Activated B cell treated with CpG ODN at 0.5 μM for 24 hours (primary cell): ENCODE results near the gene SLC2A4RG. TPM values are rescaled to one million over a fixed set of nuclear protein-coding genes. Genes with fewer than 3 reads are reported as not detected.

ENCODE experiments used
- ATAC-seq: fragments of 200-7000 bp; cut with Tn5 transposase; one replicate; pipeline ENCODE4 v1.10.0; 2021; ENCODE audit warnings: low read depth, mild to moderate bottlenecking, moderate library complexity
- CTCF ChIA-PET: fragments of 350-600 bp; sonication (Branson Sonifier 250); formaldehyde crosslinking; loops from one replicate; lab custom pipeline; 2021; ENCODE audit warnings: antibody characterized with exemption; lab: Charles Lee
- POLR2A ChIA-PET: fragments of 350-600 bp; sonication (Branson Sonifier 250); formaldehyde crosslinking; loops from one replicate; lab custom pipeline; 2021; ENCODE audit warnings: antibody characterized with exemption; lab: Charles Lee
- DNase-seq: peaks from one replicate; pipeline ENCODE4 v3.0.0; 2022
- H3K27ac Mint-ChIP-seq: one replicate; pipeline ENCODE4 v1.8.0; 2020; ENCODE audit warnings: mixed read lengths
- H3K27me3 Mint-ChIP-seq: one replicate; pipeline ENCODE4 v1.8.0; 2021; ENCODE audit warnings: mixed read lengths
- H3K36me3 Mint-ChIP-seq: one replicate; pipeline ENCODE4 v1.8.0; 2021; ENCODE audit warnings: low read depth, mixed read lengths
- H3K4me1 Mint-ChIP-seq: one replicate; pipeline ENCODE4 v1.8.0; 2021; ENCODE audit warnings: mixed read lengths
- H3K4me3 Mint-ChIP-seq: one replicate; pipeline ENCODE4 v1.8.0; 2020; ENCODE audit warnings: mild to moderate bottlenecking, mixed read lengths
- H3K9me3 Mint-ChIP-seq: one replicate; pipeline ENCODE4 v1.8.0; 2020; ENCODE audit warnings: mixed read lengths
- CTCF ChIP-seq: fragments of 200-600 bp; IDR thresholded peaks from one replicate; pipeline ENCODE4 v1.8.0; 2022; ENCODE audit warnings: antibody characterized with exemption, mild to moderate bottlenecking
- intact Hi-C: fragments of 100-400 bp; cut with micrococcal nuclease; formaldehyde crosslinking; loops from one replicate; pipeline ENCODE4 v1.15.1; 2024
- total RNA-seq: library from RNA; stranded (reverse); gene quantifications from 2 replicates; pipeline ENCODE4 v1.2.3, GENCODE V29; 2022

The SLC2A4RG gene
- total RNA-seq, 1 donor from 2014 or later, result 28.1 TPM

- POLR2A ChIA-PET, result interaction anchor here (0.9 kb wide), 1 partner anchor 964 kb away, joined by 3 read pairs; no protein-coding TSS in a partner anchor
- intact Hi-C loops, result no loop called here
- no peak for DNase-seq
Observed at GRCh38 chr20:63703471-63703975, 36.1 kb upstream of the SLC2A4RG start.

GRCh38 chr20:63703976-63704748, 35.4 kb upstream of the SLC2A4RG start:
- peaks cover 31% of the 10 kb centered on the region for H3K4me1 Mint-ChIP-seq
- no peaks in the 10 kb centered on the region for H3K27me3 Mint-ChIP-seq
- POLR2A ChIA-PET, result no interaction called here
- no peak overlapping the region for H3K27ac Mint-ChIP-seq
- H3K9me3 Mint-ChIP-seq, result no peaks in the 10 kb centered on the region
- DNase-seq (no peak), ATAC-seq (no peak)
- CTCF ChIA-PET, result no interaction called here
- H3K36me3 Mint-ChIP-seq, result peaks cover 38% of the 10 kb centered on the region
- H3K4me3 Mint-ChIP-seq, result no peak overlapping the region
- TF ChIP-seq CTCF, result no peak
- intact Hi-C loops, result no loop called here

More at GRCh38 chr20:63703471-63703975, 36.1 kb upstream of the SLC2A4RG start:
- CTCF ChIA-PET, result no interaction called here
- no peaks in the 10 kb centered on the region for H3K27me3 Mint-ChIP-seq
- no peak overlapping the region for H3K4me3 Mint-ChIP-seq
- peaks cover 33% of the 10 kb centered on the region for H3K36me3 Mint-ChIP-seq
- ATAC-seq, result no peak
- TF ChIP-seq CTCF, result no peak
- peaks cover 25% of the 10 kb centered on the region for H3K4me1 Mint-ChIP-seq
- no peaks in the 10 kb centered on the region for H3K9me3 Mint-ChIP-seq
- no peak overlapping the region for H3K27ac Mint-ChIP-seq

GRCh38 chr20:63704749-63705117, 34.8 kb upstream of the SLC2A4RG start:
- no peak for TF ChIP-seq CTCF
- no peaks in the 10 kb centered on the region for H3K9me3 Mint-ChIP-seq
- intact Hi-C loops, result loop anchor here (5.0 kb wide), 3 partner anchors 67 to 268 kb away; no protein-coding TSS in a partner anchor
- H3K4me3 Mint-ChIP-seq, result no peak overlapping the region
- ChIA-PET POLR2A (no interaction called here), CTCF (no interaction called here)
- ATAC-seq (no peak), DNase-seq (no peak)
- H3K36me3 Mint-ChIP-seq, result peaks cover 42% of the 10 kb centered on the region
- peaks cover 30% of the 10 kb centered on the region for H3K4me1 Mint-ChIP-seq
- no peak overlapping the region for H3K27ac Mint-ChIP-seq
- no peaks in the 10 kb centered on the region for H3K27me3 Mint-ChIP-seq

- ATAC-seq (no peak), DNase-seq (no peak)
- peaks cover 36% of the 10 kb centered on the region for H3K4me1 Mint-ChIP-seq
- CTCF ChIA-PET, result interaction anchor here (0.6 to 2.5 kb wide), 2 partner anchors 64 to 159 kb away, joined by 3 to 10 read pairs; partner anchors contain the start of gene TPD52L2
- TF ChIP-seq CTCF, result no peak
- no peaks in the 10 kb centered on the region for H3K9me3 Mint-ChIP-seq
- H3K4me3 Mint-ChIP-seq, result peak overlapping the region; percentile 15
- peaks cover 43% of the 10 kb centered on the region for H3K36me3 Mint-ChIP-seq
- POLR2A ChIA-PET, result no interaction called here
- H3K27ac Mint-ChIP-seq, result no peak overlapping the region
- intact Hi-C loops, result loop anchor here (2.0 to 5.0 kb wide), 5 partner anchors 25 to 267 kb away; partner anchors contain the start of gene SLC2A4RG
- H3K27me3 Mint-ChIP-seq, result no peaks in the 10 kb centered on the region
Observed at GRCh38 chr20:63705232-63706026, 34.1 kb upstream of the SLC2A4RG start.
